Parathyroid adenoma (tissue), 2 donors: Measurements from ENCODE around the gene COL5A3.
A peak's percentile ranks its signal among the peaks of the same experiment; 100 is the strongest.

ENCODE experiments used
- H2AFZ ChIP-seq: fragments of 300-600 bp; sonication (generic); one replicate; pipeline ENCODE4 v1.7.0; 2017; ENCODE audit warnings: antibody characterized with exemption, mild to moderate bottlenecking
- H3K27ac ChIP-seq: fragments of 300-600 bp; sonication (generic); one replicate; pipeline ENCODE4 v1.7.0; 2017
- H3K27me3 ChIP-seq: fragments of 300-600 bp; sonication (generic); one replicate; pipeline ENCODE4 v1.7.0; 2017; ENCODE audit warnings: low read length; ENCODE audit not compliant: control insufficient read depth, insufficient read depth
- H3K36me3 ChIP-seq: fragments of 300-600 bp; sonication (generic); one replicate; pipeline ENCODE4 v1.7.0; 2017; ENCODE audit warnings: low read length; ENCODE audit not compliant: control insufficient read depth, insufficient read depth
- H3K4me1 ChIP-seq: fragments of 300-600 bp; sonication (generic); one replicate; pipeline ENCODE4 v1.7.0; 2017; ENCODE audit warnings: control low read depth
- H3K4me2 ChIP-seq: fragments of 300-600 bp; sonication (generic); one replicate; pipeline ENCODE4 v1.7.0; 2017; ENCODE audit warnings: low read length
- H3K4me3 ChIP-seq: fragments of 300-600 bp; sonication (generic); one replicate; pipeline ENCODE4 v1.7.0; 2017; ENCODE audit warnings: low read depth, low read length
- H3K79me2 ChIP-seq: fragments of 300-600 bp; sonication (generic); one replicate; pipeline ENCODE4 v1.7.0; 2017; ENCODE audit warnings: control low read depth
- H3K9ac ChIP-seq: fragments of 300-600 bp; sonication (generic); one replicate; pipeline ENCODE4 v1.7.0; 2017; ENCODE audit warnings: mild to moderate bottlenecking
- H3K9me3 ChIP-seq: fragments of 300-600 bp; sonication (generic); one replicate; pipeline ENCODE4 v1.7.0; 2017; ENCODE audit warnings: low read length; ENCODE audit not compliant: control insufficient read depth
- CTCF ChIP-seq: fragments of 300-600 bp; sonication (generic); IDR thresholded peaks from one replicate; pipeline ENCODE4 v1.7.0; 2017; ENCODE audit warnings: antibody characterized with exemption, mild to moderate bottlenecking
- donor health status: primary hyperparathyroidism.

Gene COL5A3

GRCh38 chr19:9916719-9917118, 93.6 kb downstream of the COL5A3 start:
- Histone ChIP-seq H3K27ac (no peak overlapping the region), H3K4me2 (no peak overlapping the region), H3K27me3 (no peaks in the 10 kb centered on the region), H3K9me3 (no peaks in the 10 kb centered on the region), H3K4me3 (no peak overlapping the region), H3K9ac (no peak overlapping the region), H3K36me3 (no peaks in the 10 kb centered on the region), H2AFZ (no peak overlapping the region), H3K4me1 (no peaks in the 10 kb centered on the region), H3K79me2 (no peaks in the 10 kb centered on the region)
- no peak for TF ChIP-seq CTCF

GRCh38 chr19:9914315-9915207, 95.7 kb downstream of the COL5A3 start:
- H3K27me3 ChIP-seq, result no peaks in the 10 kb centered on the region
- H2AFZ ChIP-seq, result peak overlapping the region; percentile 88
- H3K9me3 ChIP-seq, result no peaks in the 10 kb centered on the region
- peak overlapping the region; percentile 51 for H3K4me3 ChIP-seq
- H3K27ac ChIP-seq, result no peak overlapping the region
- no peak overlapping the region for H3K9ac ChIP-seq
- peak; percentile 85 for TF ChIP-seq CTCF
- no peaks in the 10 kb centered on the region for H3K79me2 ChIP-seq
- H3K4me1 ChIP-seq, result no peaks in the 10 kb centered on the region
- H3K4me2 ChIP-seq, result peak overlapping the region; percentile 83
- H3K36me3 ChIP-seq, result no peaks in the 10 kb centered on the region

- peak overlapping the region; percentile 83 for H3K4me2 ChIP-seq
- H3K27ac ChIP-seq, result no peak overlapping the region
- TF ChIP-seq CTCF, result no peak
- no peak overlapping the region for H3K9ac ChIP-seq
- H3K36me3 ChIP-seq, result no peaks in the 10 kb centered on the region
- no peaks in the 10 kb centered on the region for H3K79me2 ChIP-seq
- no peaks in the 10 kb centered on the region for H3K27me3 ChIP-seq
- H3K4me1 ChIP-seq, result no peaks in the 10 kb centered on the region
- peak overlapping the region; percentile 88 for H2AFZ ChIP-seq
- H3K4me3 ChIP-seq, result peak overlapping the region; percentile 51
- H3K9me3 ChIP-seq, result no peaks in the 10 kb centered on the region
Observed at GRCh38 chr19:9914001-9914314, 96.3 kb downstream of the COL5A3 start.

- no peak overlapping the region for H3K27ac ChIP-seq
- no peaks in the 10 kb centered on the region for H3K36me3 ChIP-seq
- no peaks in the 10 kb centered on the region for H3K27me3 ChIP-seq
- no peaks in the 10 kb centered on the region for H3K9me3 ChIP-seq
- H3K4me1 ChIP-seq, result no peaks in the 10 kb centered on the region
- H3K79me2 ChIP-seq, result no peaks in the 10 kb centered on the region
- peak overlapping the region; percentile 37 for H3K4me3 ChIP-seq
- H3K4me2 ChIP-seq, result peak overlapping the region; percentile 73
- peak overlapping the region; percentile 64 for H2AFZ ChIP-seq
- TF ChIP-seq CTCF, result no peak
- H3K9ac ChIP-seq, result no peak overlapping the region
Observed at GRCh38 chr19:9913237-9914000, 96.9 kb downstream of the COL5A3 start.
